Mucosa of gallbladder (tissue), 1 donor: ENCODE data around the gene GRAP. TPM values are rescaled to one million over a fixed set of nuclear protein-coding genes. Genes with fewer than 3 reads are reported as not detected.

Source experiments
- DNase-seq: peaks from one replicate; pipeline ENCODE4 v3.0.0-alpha.2; 2020; ENCODE audit warnings: low spot score
- total RNA-seq: library from RNA; stranded (reverse); gene quantifications from one replicate; pipeline ENCODE4 v1.2.1, GENCODE V29; 2021
- donor health status: DM: no; HTN: no; CAD: no.

Gene GRAP
- total RNA-seq, 1 donor from 2014 or later: 7.8 TPM

- DNase-seq: no peak
Observed at GRCh38 chr17:19018600-19018950, 28.2 kb downstream of the GRAP start.

DNA sequence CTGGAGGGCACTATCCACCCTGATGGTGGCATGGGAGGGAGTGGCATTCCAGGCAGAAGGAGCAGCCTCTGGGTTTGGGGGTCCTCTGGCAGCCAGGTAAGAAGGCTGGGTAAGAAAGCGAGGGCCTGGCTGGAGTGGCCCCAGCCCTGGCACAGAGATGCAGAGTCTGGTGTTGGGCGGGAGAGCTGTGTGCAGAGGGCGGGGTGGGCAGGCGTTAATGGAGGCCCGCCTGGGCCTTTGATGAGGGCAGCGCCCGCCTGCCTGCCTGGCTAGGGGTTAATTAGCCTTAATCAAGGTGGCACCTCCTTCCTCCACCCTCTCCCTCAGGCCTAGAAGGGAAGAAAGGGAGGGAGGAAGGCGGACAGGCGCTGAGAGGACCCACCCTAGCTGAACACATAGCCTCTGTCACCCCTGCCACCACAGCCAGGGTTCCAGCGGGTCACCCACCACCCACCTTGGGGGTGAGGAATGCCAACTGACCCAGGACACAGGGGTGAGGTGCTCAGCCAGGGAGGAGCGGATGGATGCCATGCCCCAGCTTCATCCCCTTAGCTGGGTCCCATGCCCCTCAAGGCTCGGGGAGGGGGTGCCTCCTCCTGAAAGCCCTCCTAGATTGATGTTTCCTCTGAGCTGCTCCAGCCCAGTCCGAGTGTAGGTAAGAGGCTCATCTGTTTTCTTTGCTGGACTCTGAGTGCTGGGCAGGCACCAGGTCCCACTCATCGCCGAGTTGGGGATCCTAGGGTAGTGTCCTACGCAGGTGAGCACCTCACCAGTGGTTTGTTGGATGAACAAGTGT, 28.8 kb downstream of the GRAP start:
- no peak for DNase-seq

DNA sequence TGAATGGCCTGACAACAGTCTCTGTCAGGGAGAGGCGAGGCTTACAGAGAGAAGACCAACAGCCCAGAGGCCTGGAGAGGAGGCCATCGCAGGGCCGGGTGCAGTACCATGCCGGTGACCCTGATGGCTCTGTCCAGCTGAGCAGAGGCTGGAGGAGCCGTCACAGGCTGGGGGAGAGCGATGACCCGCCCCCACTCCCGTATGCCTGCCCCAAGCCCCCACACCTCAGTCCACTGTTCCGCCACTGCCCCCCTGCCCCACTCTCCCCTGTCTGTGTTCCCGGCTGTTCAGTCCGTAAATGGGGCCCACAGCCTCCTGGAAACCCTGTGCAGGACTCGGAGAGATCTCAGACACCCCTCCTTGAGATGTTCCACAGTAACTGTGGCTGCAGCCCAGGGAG, 29.4 kb downstream of the GRAP start:
- no peak for DNase-seq

- no peak for DNase-seq
Observed at GRCh38 chr17:19016881-19017280, 29.9 kb downstream of the GRAP start.

GRCh38 chr17:19016297-19016696, 30.5 kb downstream of the GRAP start:
- DNase-seq: no peak

DNA sequence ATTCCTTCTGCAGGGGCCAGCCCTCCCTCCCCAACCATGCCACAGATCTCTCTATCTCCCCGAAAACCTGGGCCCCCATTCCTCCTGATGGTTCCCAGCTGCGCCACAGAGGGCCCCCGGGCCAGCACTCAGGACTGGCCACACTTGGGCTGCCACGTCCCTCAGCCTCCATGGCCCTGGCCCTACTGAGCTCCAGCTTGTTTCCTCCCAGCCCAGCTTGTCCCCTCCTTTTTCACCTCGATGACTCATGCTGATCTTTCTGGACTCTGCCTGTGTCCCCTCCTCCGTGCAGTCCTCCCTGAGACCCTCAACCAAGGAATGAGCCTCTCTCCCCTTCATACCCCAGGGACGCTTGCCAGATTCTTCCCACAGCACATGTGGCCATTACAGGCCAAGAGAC, 31.3 kb downstream of the GRAP start:
- DNase-seq: no peak

- DNase-seq: no peak
Observed at GRCh38 chr17:19014628-19015215, 32.0 kb downstream of the GRAP start.

DNA sequence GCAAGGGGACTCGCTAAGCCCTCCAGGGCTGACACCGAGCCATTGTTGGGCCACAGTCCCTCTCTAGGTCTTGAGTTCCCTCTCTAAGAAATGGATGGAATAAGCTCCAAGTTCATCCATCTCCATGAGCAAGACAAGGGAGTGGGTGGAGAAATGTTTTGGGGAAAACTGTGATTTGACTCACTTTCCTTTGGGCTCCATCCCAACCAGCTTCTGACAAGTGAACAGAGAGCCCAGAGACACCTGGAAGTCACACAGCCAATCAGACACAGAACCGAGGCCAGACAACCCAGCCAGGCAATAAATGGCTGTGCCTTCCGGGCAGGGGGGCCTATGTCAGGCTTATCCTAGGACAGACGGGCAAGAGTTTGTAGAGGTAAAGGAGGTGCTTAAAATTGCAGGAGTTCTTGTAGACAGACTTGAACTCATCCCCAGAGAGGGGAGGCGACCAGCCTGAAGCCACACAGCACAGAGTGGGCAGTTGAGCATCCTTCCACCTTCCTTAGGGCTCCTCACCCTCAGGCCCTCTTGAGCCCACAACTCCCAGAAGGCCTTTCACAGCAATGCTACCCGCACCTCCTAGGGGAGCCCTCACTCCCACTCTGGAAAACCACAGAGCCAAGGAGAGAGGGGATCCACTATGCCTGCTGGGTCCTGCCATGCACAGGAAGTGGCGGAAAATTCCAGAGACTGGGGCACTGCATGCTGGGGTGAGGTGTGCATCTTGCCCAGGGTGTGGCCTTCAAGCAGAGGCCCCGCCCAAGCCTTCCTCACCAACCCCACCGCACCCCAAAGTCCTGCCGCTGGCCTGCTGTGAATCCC, 32.7 kb downstream of the GRAP start:
- DNase-seq: no peak

DNA sequence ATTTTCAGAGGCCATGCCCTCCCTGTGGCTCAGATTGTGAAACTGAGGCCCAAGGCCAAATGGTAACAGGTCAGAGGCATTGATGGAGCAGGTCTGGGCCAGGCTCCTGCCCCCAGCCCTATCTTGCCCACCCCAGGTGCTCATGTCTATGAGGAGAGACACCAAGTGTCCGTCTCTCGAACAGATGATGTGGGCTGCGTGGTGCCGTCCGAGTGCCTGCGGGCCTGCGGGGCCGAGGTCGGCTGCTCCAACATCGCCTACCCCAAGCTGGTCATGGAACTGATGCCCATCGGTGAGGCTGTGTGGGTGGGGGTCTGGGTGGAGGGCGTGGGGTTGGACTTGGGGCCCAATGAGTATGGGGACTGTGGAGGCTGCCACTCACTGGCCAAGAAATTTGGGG, 33.5 kb downstream of the GRAP start:
- DNase-seq: no peak

DNA sequence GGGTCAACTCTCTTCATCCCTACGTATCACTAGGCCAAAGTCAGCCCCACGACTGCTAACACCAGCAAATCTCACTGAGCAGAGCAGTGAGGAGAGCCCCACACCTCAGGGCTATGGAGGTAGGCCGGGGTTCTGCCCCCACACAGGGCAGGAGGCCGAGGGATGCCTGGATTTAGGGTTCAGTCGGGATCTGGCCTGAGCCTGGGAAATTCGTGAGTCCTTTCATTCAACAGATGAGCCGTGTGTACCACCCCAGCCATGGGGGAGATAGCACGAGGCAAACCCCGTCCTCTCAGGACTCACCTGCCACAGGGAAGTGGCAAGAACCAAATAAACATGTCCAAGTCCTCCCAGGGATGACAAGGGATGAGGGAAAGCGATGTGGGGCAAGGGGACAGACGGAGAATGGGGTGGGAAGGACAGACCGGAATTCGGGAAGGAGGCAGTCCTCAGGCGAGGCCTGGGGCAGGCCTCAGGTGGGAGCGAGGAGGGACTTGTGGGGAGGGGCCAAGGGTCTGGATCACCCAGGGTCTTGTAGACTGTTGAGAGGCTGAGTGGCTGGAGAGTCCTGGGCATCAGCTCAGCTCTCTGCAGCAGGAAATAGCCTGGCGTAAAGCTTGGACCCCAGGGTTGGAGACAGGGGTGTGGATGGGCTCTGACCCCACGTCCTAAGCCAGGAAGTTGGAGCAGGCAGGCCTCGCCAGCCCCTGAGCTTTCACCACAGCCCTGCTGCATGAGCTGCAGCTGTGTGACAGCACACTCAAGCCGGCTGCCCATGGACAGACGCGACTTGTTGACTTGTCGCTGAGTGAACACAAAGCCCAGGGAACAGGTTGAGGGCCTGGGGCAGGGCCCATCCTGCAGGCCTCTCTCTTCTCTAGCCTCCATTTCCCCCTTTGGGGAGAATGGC, 34.3 kb downstream of the GRAP start:
- DNase-seq: no peak

DNA sequence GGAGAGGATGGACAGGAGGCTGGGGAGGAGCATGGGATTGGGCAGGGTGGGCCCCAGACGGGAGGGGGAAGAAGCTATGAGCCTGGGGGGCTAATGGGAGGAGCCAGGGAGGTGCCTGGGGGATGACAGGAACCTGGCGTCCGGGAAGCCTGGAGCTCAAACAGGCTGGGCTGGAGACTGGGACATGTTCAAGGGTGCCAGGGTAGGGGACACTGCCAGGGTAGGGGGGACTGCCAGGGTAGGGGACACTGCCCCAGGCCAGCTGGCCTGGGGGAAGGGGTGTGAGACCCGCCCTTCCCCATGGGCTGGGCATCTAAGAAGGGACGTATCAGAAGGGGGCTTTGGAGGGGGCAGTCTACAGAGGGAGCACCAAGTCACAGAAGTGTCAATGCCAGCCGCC, 35.2 kb downstream of the GRAP start:
- DNase-seq: no peak

- DNase-seq: peak; percentile 38
Observed at GRCh38 chr17:19010729-19011505, 35.8 kb downstream of the GRAP start.

DNA sequence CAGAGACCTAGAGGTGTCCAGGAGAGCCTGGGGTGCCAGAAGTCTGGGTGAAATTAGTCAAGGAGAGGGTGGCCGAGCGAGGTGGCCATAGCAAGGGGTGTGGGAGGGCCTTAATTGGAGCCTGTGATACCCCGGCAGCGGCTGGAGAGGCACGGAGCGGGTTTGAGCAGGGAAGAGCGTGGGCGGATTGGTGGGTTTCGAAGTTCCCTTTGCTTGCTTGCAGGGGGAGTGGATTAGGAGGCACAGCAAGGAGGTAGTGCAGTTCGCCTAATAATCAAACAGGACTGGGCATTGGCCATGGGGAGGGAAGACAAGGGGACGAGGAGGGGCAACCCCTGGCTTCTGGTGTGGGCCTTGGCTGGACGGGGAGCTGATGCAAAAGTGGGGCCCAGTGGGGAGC, 36.8 kb downstream of the GRAP start:
- DNase-seq: no peak

- no peak for DNase-seq
Observed at GRCh38 chr17:19006698-19007097, 40.1 kb downstream of the GRAP start.

GRCh38 chr17:19005789-19006430, 40.8 kb downstream of the GRAP start:
- no peak for DNase-seq

- no peak for DNase-seq
Observed at GRCh38 chr17:19005137-19005773, 41.5 kb downstream of the GRAP start.

DNA sequence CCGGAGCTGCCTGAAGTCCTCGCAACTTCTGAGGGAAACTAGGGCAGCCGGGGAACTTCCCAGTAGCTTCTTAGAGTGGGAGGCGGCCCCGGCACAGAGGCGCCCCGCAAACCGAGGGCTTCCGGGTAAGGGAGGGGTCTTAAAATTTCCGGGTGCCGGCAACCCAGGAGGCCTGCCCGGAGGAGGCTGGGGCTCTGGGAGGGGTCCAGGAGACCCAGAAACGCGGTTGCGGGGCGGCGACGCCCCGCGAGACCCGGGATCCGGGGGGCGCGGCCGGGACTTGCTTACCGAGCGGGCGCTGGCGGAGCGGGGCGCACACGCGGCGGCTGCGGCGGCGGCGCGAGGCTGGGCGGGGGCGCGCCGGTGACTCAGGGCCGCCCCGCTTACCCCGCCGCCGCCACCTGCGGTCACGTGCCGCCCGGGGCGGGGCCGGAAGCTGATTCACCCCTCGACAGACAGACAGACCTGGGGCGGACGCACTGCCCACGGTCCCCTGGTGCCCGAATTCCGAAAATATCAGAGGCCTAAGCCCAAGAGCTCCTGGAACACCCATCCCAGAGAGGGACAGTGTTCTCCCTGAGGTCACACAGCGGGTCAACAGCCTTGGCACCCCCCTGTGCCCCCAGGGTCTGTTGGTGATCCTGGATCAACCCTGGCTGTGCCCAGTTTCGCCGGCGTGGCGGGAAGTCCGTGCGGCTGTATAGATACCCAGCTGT, 42.2 kb downstream of the GRAP start, which contains the start of gene FAM83G:
FAM83G (minus strand) TSS at position 344 of the 716 bp plus-strand sequence. CDS start 723 bp downstream, outside the sequence.
- peak; percentile 75 for DNase-seq

DNA sequence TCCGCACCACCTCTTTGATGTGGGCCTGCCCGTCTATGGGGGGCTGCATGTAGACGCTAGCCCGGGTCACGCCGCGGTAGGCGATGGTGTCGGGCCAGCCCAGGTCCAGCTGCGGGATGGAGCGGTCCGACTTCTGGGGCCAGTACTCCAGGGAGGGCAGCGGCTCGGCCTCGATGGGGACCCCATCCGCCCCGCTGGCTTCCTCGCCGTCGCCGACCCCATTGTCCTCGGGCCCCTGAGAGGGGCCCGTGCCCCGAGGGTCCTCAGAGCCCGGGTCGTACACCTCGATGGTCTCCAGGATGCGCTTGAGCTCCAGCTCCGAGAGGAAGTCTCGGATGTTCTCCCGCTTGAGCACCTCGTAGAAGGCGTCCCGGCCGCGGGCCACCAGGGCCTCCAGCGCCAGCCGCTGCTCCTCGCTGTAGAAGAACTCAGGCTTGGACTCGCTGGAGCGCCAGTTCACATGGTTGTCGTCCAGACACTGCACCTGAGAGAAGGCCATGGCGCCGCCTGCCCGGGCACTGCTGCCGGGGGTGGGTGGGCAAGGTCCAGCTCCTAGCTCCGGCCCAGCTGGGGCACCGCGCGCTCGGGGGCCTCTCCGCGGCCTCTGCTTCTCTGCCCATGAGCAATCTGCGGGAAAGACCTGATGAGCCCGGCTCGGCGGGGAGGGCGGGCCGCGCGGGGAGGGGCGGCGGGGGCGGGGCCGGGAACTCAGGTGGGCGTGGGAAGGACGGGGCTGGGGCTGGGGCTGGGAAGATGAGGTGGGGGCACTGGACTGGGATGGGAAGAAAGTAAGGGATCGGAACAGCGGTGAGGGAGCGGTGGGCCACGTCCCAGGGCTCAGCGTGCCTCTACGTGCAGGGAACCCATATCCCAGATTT, 43.0 kb downstream of the GRAP start:
- peak; percentile 26 for DNase-seq
